Measurements from ENCODE around the gene ANKRD11.
"Not testable (repeated sequence)": the region's sequence is repeated elsewhere in the genome, so short reads cannot be mapped to it uniquely, and the experiment has no call there.

Gene ANKRD11

DNA sequence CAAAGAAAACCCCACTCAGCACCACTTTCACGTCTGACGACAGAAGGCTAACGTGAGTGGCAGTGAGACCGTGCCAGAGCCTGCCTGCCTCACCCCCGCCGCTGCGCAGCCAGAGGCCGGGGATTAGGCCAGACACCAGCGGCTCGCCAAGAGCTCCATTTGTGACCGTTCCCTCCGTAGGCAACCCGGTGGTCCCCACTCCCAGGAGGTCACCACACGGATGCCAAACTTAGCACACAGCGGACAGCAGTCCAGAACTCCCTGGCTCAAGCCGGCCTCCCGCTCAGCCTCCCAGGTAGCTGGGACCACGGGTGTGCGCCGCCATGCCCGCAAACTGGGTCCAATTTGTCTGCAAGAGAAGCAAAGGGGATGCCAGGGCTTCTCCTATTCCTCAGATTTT is 104.6 kb downstream of the ANKRD11 start:
- no peak for TF ChIP-seq CTCF (IDR thresholded peaks at IDR 0.05; ENCODE audit: borderline replicate concordance, insufficient read depth, low read depth, low read length)
- no peak overlapping the region for H3K4me3 ChIP-seq (ENCODE audit: low read depth, low read length)

GRCh38 chr16:89384282-89384681 is 106.1 kb downstream of the ANKRD11 start:
- TF ChIP-seq CTCF (IDR thresholded peaks at IDR 0.05; ENCODE audit: borderline replicate concordance, insufficient read depth, low read depth, low read length) = no peak

DNA sequence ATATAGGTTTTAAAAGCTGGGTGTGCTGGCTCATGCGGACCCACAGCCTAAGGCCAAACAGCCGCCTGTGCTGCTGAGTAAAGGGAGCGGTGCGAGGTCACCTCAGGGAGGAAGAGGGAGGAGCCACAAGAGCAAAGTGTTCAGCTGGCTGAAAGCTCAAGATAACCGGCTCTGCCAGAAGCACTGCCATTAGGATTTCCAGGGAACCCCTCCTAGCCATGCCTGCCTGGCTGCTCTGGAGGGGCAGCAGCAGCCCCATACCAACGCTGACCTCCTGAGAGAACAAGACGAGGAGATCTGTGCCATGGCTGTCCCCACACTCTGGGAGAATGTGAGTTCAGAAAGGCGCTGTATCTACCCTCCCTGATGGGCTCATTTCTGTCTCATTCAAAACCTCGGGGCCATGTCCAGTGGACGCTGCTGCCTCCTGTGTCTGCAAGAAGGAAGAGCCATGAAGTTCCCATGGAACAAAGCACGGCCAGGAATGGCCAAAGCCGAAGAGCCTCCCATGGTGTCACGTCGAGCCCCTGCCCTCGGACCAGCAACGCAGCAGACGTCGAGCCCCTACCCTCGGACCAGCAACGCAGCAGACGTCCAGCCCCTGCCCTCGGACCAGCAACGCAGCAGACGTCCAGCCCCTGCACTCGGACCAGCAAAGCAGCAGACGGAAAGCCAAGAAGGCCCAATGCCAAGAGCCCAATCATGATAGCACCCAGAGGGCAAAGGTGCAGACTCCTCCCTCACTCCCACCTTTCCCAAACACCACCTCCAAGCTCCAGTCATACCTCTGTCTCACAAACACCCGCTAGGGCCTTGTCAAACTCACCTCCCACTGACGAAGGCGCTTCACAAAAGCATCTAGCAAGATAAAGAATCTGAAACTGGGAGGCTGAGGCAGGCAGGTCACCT is 107.0 kb downstream of the ANKRD11 start:
- no peak for TF ChIP-seq CTCF (IDR thresholded peaks at IDR 0.05; ENCODE audit: borderline replicate concordance, insufficient read depth, low read depth, low read length)
- no peak overlapping the region for H3K4me3 ChIP-seq (ENCODE audit: low read depth, low read length)

More at GRCh38 chr16:89384282-89384681, 106.1 kb downstream of the ANKRD11 start:
- no peak overlapping the region for H3K4me3 ChIP-seq (ENCODE audit: low read depth, low read length)

- H3K4me3 ChIP-seq (ENCODE audit: low read depth, low read length) = not testable (repeated sequence)
Measured at GRCh38 chr16:89382555-89382954, 107.8 kb downstream of the ANKRD11 start.

DNA sequence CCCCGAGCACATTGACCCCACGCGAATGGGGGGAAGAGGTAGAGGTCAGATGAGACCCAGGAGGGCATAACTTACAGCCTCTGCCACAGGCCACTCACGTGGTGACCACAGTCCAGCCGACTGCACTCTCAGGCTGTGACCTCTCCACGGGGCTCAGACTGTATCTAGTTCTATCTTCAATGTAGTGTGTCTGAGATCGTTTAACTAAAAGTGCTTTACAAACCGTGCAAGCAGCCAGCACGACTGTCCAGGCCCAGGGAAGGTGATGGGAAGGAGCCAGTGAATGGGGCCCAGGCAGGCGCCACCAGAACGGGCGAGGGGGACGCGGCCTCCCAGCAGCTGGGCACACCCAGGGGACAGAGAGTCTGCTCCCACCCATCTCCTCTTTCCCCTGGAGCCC is 108.6 kb downstream of the ANKRD11 start:
- H3K4me3 ChIP-seq (ENCODE audit: low read depth, low read length) = no peak overlapping the region
- no peak for TF ChIP-seq CTCF (IDR thresholded peaks at IDR 0.05; ENCODE audit: borderline replicate concordance, insufficient read depth, low read depth, low read length)

GRCh38 chr16:89380681-89381080 is 109.7 kb downstream of the ANKRD11 start:
- TF ChIP-seq CTCF (IDR thresholded peaks at IDR 0.05; ENCODE audit: borderline replicate concordance, insufficient read depth, low read depth, low read length) = no peak
- no peak overlapping the region for H3K4me3 ChIP-seq (ENCODE audit: low read depth, low read length)

DNA sequence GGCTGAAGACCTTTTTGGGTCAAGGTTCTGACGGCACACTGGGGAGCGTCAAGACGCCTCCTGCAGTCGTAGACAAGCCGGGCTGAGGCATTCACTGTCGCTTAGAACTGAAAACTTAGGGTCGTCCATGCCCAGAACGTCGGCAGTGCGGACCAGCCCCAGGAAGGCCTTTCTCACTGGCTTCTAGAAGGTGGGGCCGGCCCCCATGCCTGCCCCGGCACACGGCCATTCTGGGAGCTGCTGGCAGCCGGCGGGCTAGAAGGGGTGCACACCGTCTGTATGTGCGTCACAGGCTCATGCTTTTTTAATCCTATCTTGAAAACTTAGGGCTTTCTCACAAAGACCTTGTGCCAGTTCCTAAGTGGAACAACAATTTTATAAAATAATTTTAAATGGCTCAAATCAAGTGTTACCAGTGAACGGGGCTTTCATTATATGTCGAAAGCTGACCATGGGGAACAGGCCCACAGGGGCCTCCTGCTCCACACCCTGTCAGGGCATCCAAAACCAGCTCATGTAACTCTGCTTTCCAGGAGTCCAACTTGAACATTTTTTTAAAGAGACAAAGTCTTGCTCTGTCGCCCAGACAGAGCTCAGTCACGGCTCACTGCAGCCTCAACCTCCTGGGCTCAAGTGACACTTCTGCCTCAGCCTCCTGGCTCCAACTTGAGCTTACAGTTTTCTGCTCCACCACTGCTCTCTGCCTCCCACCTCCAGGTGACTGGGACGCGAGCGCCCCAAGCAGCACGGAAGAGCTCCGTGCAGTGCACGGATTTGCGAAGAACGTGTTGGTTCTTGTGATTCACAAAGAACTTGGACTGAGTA is 111.2 kb downstream of the ANKRD11 start:
- H3K4me3 ChIP-seq (ENCODE audit: low read depth, low read length) = no peak overlapping the region
- TF ChIP-seq CTCF (IDR thresholded peaks at IDR 0.05; ENCODE audit: borderline replicate concordance, insufficient read depth, low read depth, low read length) = no peak
